SK-N-SH (cell line): ENCODE measurements around the gene SS18.

Experiments
- CHD2 ChIP-seq: fragments of 150-350 bp; IDR thresholded peaks from 2 replicates; pipeline ENCODE4 v1.6.1; 2018; ENCODE audit warnings: low read length; ENCODE audit not compliant: partially characterized antibody
- FOSL2 ChIP-seq: IDR thresholded peaks from 2 replicates; pipeline ENCODE4 v1.4.0; 2012; ENCODE audit warnings: low read depth, mild to moderate bottlenecking, moderate library complexity, borderline replicate concordance
- FOXJ3 ChIP-seq: sonication (generic); formaldehyde crosslinking; IDR thresholded peaks from 2 replicates; pipeline ENCODE4 v1.5.1; 2020; ENCODE audit warnings: mild to moderate bottlenecking, missing genetic modification reagents
- GABPA ChIP-seq: IDR thresholded peaks from 2 replicates; pipeline ENCODE4 v1.4.0; 2012; ENCODE audit warnings: low read depth, mild to moderate bottlenecking
- RAD21 ChIP-seq: IDR thresholded peaks from 2 replicates; pipeline ENCODE4 v1.6.1; 2012; ENCODE audit warnings: mild to moderate bottlenecking, low read length
- RFX5 ChIP-seq: IDR thresholded peaks from 2 replicates; pipeline ENCODE4 v1.6.1; 2012; ENCODE audit warnings: mild to moderate bottlenecking, improper control_type of control experiment, low read length
- RXRA ChIP-seq: IDR thresholded peaks from 2 replicates; pipeline ENCODE4 v1.4.0; 2012; ENCODE audit warnings: low read depth, mild to moderate bottlenecking, borderline replicate concordance
- TAF1 ChIP-seq: IDR thresholded peaks from 2 replicates; pipeline ENCODE4 v1.6.1; 2012; ENCODE audit warnings: low read depth, mild to moderate bottlenecking, low read length, moderate library complexity, borderline replicate concordance
- TEAD4 ChIP-seq: IDR thresholded peaks from 2 replicates; pipeline ENCODE4 v1.4.0; 2012; ENCODE audit warnings: mild to moderate bottlenecking, borderline replicate concordance; ENCODE audit not compliant: insufficient read depth
- YY1 ChIP-seq: IDR thresholded peaks from 2 replicates; pipeline ENCODE4 v1.4.0; 2012; ENCODE audit warnings: low read depth, mild to moderate bottlenecking
- TF ChIP-seq, protein P1 (sequence below): fragments of 200-600 bp; sonication (generic); IDR thresholded peaks from 2 replicates; pipeline ENCODE4 v1.6.1; 2017; ENCODE audit warnings: antibody characterized with exemption, mild to moderate bottlenecking, moderate library complexity
- TF ChIP-seq, protein P2 (sequence below): IDR thresholded peaks from 2 replicates; pipeline ENCODE4 v1.6.1; 2012; ENCODE audit warnings: mild to moderate bottlenecking, low read depth, low read length, moderate library complexity
- TF ChIP-seq, protein P3 (sequence below): IDR thresholded peaks from 2 replicates; pipeline ENCODE4 v1.4.0; 2012; ENCODE audit warnings: low read depth

DNA sequence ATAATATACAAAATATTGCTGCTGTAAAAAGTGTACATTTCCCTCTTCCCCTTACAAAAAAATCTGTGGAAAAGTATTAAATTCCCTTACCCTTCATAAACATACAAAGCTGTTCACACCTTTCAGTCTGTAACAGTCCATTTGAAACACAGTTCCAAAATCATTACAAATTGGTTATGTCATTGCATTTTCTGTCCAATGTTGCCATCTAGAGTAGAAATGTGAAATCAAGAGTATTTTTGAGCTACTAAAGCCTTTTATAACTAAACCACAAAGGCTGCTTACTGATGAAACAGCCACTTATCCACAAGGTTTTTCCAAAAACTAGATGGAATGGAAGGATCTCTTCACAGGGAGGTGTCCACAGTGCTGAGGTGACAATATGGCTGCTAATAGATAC is 72.5 kb downstream of the SS18 start:
- TF ChIP-seq RAD21 (peak; percentile 66), FOSL2 (no peak), TEAD4 (no peak), GABPA (no peak), RXRA (no peak), CHD2 (no peak), FOXJ3 (no peak), TAF1 (no peak), YY1 (no peak), RFX5 (no peak)
- TF ChIP-seq, protein P1, sequence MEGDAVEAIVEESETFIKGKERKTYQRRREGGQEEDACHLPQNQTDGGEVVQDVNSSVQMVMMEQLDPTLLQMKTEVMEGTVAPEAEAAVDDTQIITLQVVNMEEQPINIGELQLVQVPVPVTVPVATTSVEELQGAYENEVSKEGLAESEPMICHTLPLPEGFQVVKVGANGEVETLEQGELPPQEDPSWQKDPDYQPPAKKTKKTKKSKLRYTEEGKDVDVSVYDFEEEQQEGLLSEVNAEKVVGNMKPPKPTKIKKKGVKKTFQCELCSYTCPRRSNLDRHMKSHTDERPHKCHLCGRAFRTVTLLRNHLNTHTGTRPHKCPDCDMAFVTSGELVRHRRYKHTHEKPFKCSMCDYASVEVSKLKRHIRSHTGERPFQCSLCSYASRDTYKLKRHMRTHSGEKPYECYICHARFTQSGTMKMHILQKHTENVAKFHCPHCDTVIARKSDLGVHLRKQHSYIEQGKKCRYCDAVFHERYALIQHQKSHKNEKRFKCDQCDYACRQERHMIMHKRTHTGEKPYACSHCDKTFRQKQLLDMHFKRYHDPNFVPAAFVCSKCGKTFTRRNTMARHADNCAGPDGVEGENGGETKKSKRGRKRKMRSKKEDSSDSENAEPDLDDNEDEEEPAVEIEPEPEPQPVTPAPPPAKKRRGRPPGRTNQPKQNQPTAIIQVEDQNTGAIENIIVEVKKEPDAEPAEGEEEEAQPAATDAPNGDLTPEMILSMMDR, result peak; percentile 33; the same call in 1 of the 2 replicates
- TF ChIP-seq, protein P2, sequence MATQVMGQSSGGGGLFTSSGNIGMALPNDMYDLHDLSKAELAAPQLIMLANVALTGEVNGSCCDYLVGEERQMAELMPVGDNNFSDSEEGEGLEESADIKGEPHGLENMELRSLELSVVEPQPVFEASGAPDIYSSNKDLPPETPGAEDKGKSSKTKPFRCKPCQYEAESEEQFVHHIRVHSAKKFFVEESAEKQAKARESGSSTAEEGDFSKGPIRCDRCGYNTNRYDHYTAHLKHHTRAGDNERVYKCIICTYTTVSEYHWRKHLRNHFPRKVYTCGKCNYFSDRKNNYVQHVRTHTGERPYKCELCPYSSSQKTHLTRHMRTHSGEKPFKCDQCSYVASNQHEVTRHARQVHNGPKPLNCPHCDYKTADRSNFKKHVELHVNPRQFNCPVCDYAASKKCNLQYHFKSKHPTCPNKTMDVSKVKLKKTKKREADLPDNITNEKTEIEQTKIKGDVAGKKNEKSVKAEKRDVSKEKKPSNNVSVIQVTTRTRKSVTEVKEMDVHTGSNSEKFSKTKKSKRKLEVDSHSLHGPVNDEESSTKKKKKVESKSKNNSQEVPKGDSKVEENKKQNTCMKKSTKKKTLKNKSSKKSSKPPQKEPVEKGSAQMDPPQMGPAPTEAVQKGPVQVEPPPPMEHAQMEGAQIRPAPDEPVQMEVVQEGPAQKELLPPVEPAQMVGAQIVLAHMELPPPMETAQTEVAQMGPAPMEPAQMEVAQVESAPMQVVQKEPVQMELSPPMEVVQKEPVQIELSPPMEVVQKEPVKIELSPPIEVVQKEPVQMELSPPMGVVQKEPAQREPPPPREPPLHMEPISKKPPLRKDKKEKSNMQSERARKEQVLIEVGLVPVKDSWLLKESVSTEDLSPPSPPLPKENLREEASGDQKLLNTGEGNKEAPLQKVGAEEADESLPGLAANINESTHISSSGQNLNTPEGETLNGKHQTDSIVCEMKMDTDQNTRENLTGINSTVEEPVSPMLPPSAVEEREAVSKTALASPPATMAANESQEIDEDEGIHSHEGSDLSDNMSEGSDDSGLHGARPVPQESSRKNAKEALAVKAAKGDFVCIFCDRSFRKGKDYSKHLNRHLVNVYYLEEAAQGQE, result no peak
- TF ChIP-seq, protein P3, sequence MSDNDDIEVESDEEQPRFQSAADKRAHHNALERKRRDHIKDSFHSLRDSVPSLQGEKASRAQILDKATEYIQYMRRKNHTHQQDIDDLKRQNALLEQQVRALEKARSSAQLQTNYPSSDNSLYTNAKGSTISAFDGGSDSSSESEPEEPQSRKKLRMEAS, result no peak
